DND-41 (cell line): ENCODE measurements around the gene TBXAS1.

Experiments used
- ATAC-seq: fragments of 200-7000 bp; cut with Tn5 transposase; 3 replicates; pipeline ENCODE4 v1.9.1; 2021; ENCODE audit warnings: low read depth; ENCODE audit not compliant: insufficient read depth
- DNase-seq: peaks from one replicate; pipeline ENCODE4 v3.0.0-alpha.2; 2020
- H2AFZ ChIP-seq: 2 replicates; pipeline ENCODE4 v1.6.0; 2012; ENCODE audit warnings: low read depth, low read length
- H3K27ac ChIP-seq: 2 replicates; pipeline ENCODE4 v1.5.1; 2012; ENCODE audit warnings: low read length, inconsistent platforms
- H3K27me3 ChIP-seq: fragments of 200-600 bp; sonication (generic); 2 replicates; pipeline ENCODE4 v1.6.0; 2012; ENCODE audit warnings: low read length, mild to moderate bottlenecking, inconsistent platforms; ENCODE audit not compliant: insufficient read depth, poor library complexity
- H3K36me3 ChIP-seq: 2 replicates; pipeline ENCODE4 v1.5.1; 2012; ENCODE audit warnings: low read length, inconsistent platforms; ENCODE audit not compliant: insufficient read depth
- H3K4me1 ChIP-seq: 2 replicates; pipeline ENCODE4 v1.5.1; 2012; ENCODE audit warnings: mild to moderate bottlenecking, low read length; ENCODE audit not compliant: insufficient read depth
- H3K4me2 ChIP-seq: 2 replicates; pipeline ENCODE4 v1.6.0; 2012; ENCODE audit warnings: mild to moderate bottlenecking, moderate library complexity, low read length, inconsistent platforms; ENCODE audit not compliant: insufficient read depth
- H3K4me3 ChIP-seq, 2 experiments: fragments of 200-600 bp in 1 of 2; shearing (Covaris generic) in 1 of 2; 2 replicates each; pipeline ENCODE4 v1.5.1; 2012 to 2016; ENCODE audit warnings: inconsistent platforms in 2 of 2, low read length in 2 of 2, mild to moderate bottlenecking in 2 of 2, low read depth in 1 of 2, moderate library complexity in 1 of 2
- H3K79me2 ChIP-seq: 2 replicates; pipeline ENCODE4 v1.6.0; 2012; ENCODE audit warnings: low read length, inconsistent platforms; ENCODE audit not compliant: insufficient read depth
- H3K9ac ChIP-seq: 2 replicates; pipeline ENCODE4 v1.6.0; 2012; ENCODE audit warnings: low read depth, mild to moderate bottlenecking, inconsistent platforms, low read length, moderate library complexity
- H3K9me3 ChIP-seq: 2 replicates; pipeline ENCODE4 v1.5.1; 2012; ENCODE audit warnings: low read length, moderate library complexity, mild to moderate bottlenecking, inconsistent platforms; ENCODE audit not compliant: insufficient read depth, severe bottlenecking
- H4K20me1 ChIP-seq: 2 replicates; pipeline ENCODE4 v1.6.0; 2012; ENCODE audit warnings: low read length; ENCODE audit not compliant: insufficient read depth
- EZH2 ChIP-seq: IDR thresholded peaks from 3 replicates; pipeline ENCODE4 v1.6.1; 2012; ENCODE audit warnings: borderline replicate concordance, low read depth, mild to moderate bottlenecking, moderate library complexity, low read length, inconsistent platforms; ENCODE audit not compliant: severe bottlenecking
- TF ChIP-seq, protein P1 (sequence below): IDR thresholded peaks from 2 replicates; pipeline ENCODE4 v1.5.1; 2012; ENCODE audit warnings: borderline replicate concordance, low read length, moderate library complexity, mild to moderate bottlenecking; ENCODE audit not compliant: poor library complexity, severe bottlenecking; ENCODE audit errors: extremely low read depth

The TBXAS1 gene

DNA sequence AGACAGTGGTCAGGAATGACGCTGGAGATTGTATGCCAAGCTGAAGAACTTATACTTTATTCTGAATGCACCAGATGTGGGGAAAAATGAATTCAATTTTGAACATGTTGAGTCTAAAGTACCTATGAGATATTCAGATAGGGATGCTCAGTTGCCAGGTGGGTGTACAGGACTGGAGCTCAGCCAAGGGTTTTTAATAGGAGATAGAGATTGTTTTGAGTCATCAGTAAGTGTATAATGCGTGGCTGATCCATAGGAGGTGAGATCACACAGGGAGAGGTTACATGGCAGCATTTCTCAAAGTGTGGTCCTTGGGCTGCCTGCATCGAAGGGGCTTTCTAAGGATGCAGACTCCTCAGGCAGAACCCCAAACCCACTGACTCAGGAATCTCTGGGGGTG lies 44.4 kb upstream of the TBXAS1 start:
- H3K79me2 ChIP-seq: no peaks in the 10 kb centered on the region
- H3K9me3 ChIP-seq: no peaks in the 10 kb centered on the region
- no peak overlapping the region for H2AFZ ChIP-seq
- no peaks in the 10 kb centered on the region for H3K36me3 ChIP-seq
- no peak for DNase-seq
- no peak overlapping the region for H3K4me3 ChIP-seq
- no peak overlapping the region for H3K27ac ChIP-seq
- H3K27me3 ChIP-seq: peaks cover 42% of the 10 kb centered on the region
- H3K4me1 ChIP-seq: no peaks in the 10 kb centered on the region
- no peak for ATAC-seq
- H3K4me2 ChIP-seq: no peak overlapping the region
- TF ChIP-seq, protein P1, sequence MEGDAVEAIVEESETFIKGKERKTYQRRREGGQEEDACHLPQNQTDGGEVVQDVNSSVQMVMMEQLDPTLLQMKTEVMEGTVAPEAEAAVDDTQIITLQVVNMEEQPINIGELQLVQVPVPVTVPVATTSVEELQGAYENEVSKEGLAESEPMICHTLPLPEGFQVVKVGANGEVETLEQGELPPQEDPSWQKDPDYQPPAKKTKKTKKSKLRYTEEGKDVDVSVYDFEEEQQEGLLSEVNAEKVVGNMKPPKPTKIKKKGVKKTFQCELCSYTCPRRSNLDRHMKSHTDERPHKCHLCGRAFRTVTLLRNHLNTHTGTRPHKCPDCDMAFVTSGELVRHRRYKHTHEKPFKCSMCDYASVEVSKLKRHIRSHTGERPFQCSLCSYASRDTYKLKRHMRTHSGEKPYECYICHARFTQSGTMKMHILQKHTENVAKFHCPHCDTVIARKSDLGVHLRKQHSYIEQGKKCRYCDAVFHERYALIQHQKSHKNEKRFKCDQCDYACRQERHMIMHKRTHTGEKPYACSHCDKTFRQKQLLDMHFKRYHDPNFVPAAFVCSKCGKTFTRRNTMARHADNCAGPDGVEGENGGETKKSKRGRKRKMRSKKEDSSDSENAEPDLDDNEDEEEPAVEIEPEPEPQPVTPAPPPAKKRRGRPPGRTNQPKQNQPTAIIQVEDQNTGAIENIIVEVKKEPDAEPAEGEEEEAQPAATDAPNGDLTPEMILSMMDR: no peak
- no peak overlapping the region for H3K9ac ChIP-seq
- H4K20me1 ChIP-seq: no peaks in the 10 kb centered on the region

DNA sequence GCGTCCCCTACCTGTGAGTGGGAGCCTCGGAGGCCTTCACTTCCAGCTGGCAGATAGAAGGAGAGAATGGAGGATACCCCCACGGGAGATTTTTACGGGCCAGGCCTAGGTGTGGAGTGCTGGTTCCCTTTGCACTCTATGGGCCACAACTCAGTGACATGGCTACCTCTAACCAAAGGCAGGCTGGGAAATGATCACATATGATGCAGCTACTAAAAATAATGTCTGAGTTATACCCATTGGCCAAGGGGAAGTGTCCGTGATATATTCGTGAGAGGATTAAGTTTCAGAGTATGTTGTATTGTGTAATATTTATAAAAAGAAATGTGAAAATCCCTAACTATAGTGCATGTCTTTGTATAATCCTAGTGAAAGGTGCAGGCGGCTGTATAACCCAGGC lies 37.7 kb upstream of the TBXAS1 start:
- DNase-seq: no peak
- Histone ChIP-seq H3K9ac (no peak overlapping the region), H2AFZ (no peak overlapping the region)

DNA sequence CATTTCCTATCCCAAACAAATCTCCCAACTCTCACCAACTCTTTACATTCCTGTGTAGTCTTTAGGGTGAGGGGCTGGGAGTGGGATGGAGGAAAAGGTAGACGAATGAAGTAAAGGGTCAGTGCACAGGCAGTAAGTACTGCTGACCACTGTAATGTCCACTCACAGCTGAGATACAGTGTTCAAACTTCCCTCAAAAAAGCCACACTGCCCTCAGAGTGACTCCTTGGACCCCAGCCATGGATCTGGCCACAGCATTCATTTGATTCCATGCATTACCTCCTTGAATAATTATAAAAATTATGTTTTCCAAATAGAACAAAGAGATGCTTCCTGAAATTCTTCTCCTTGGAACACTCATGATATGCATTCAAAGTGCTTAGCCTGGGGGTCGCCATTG lies 31.5 kb upstream of the TBXAS1 start:
- Histone ChIP-seq H3K9me3 (no peaks in the 10 kb centered on the region), H3K79me2 (no peaks in the 10 kb centered on the region), H3K4me3 (no peak overlapping the region), H2AFZ (no peak overlapping the region), H3K4me2 (no peak overlapping the region), H3K27ac (no peak overlapping the region), H3K9ac (no peak overlapping the region), H3K27me3 (no peaks in the 10 kb centered on the region), H4K20me1 (no peaks in the 10 kb centered on the region), H3K36me3 (no peaks in the 10 kb centered on the region), H3K4me1 (no peaks in the 10 kb centered on the region)
- TF ChIP-seq, protein P1: no peak
- no peak for TF ChIP-seq EZH2
- DNase-seq: no peak
- ATAC-seq: no peak

More for the DNA sequence above, 37.7 kb upstream of the TBXAS1 start:
- no peak for TF ChIP-seq EZH2
- TF ChIP-seq, protein P1: no peak
- ATAC-seq: no peak
- Histone ChIP-seq H3K36me3 (no peaks in the 10 kb centered on the region), H3K4me1 (no peaks in the 10 kb centered on the region), H3K79me2 (no peaks in the 10 kb centered on the region), H3K9me3 (no peaks in the 10 kb centered on the region), H3K4me2 (no peak overlapping the region), H4K20me1 (no peaks in the 10 kb centered on the region), H3K4me3 (no peak overlapping the region), H3K27ac (no peak overlapping the region), H3K27me3 (peaks cover 5% of the 10 kb centered on the region)

DNA sequence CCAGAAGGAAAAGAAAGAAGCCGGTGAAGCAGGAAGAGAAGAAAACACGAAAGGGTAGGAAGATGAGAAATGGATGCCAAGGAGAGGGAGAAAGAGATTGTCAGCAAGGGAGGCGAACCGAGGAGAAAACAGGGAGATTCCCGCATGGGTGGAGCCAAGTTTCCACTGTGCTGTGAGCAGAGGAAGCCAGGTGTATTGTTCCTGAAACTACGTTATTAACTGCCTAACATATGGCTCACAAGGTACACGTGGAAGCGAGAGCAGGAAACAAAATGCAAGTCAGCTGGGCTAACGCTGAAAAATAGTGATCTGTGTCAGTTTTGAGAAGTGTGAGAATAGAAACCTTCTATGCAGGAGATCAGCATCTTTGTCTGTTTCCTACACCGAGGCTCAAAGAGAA lies 30.8 kb upstream of the TBXAS1 start:
- no peak for DNase-seq
- Histone ChIP-seq H3K79me2 (no peaks in the 10 kb centered on the region), H3K27me3 (no peaks in the 10 kb centered on the region), H3K4me1 (no peaks in the 10 kb centered on the region), H3K27ac (no peak overlapping the region), H3K4me2 (no peak overlapping the region), H2AFZ (no peak overlapping the region), H3K9ac (no peak overlapping the region), H3K4me3 (no peak overlapping the region), H3K36me3 (no peaks in the 10 kb centered on the region), H4K20me1 (no peaks in the 10 kb centered on the region), H3K9me3 (no peaks in the 10 kb centered on the region)
- ATAC-seq: no peak
- TF ChIP-seq EZH2: no peak
- TF ChIP-seq, protein P1: no peak
